ENCODE data around the gene ITGA3. TPM values are rescaled to one million over a fixed set of nuclear protein-coding genes. Genes with fewer than 3 reads are reported as not detected.
A peak's percentile ranks its signal among the peaks of the same experiment; 100 is the strongest.
"Not testable (repeated sequence)": the region's sequence is repeated elsewhere in the genome, so short reads cannot be mapped to it uniquely, and the experiment has no call there.

ITGA3 gene
- total RNA-seq, 2 experiments from 2014 or later: 10.3 to 11.3 TPM

DNA sequence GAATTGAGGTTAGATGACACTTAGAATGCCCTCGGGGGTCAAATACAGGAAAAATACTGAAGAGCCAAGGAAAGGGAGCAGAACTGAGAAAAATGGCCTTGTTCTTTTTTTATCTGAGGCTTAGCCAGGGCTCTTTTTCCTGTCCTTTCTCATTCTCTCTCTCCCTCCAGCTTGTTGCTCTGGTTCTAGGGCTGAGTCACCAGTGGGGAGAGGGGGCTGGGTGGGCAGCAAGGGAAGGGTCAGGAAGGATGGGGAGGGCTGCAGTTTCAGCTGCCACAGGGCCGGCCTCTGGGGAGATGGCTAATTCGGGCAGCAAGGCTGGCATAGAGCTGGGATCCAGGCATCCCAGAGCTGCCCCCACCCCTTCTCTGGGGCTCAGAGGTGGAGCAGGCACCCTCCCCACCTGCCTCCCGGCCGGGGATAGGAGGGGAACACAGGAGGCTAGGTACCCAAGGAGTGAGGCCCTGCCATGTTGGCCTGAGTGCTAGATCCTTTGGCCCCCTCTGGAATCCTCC, 3.9 kb downstream of the ITGA3 start:
- ATAC-seq: no peak
- H3K9me3 Mint-ChIP-seq (ENCODE audit: low read depth): no peaks in the 10 kb centered on the region
- CTCF ChIA-PET: interaction anchor here (1.3 to 5.1 kb wide), 4 partner anchors 28 to 62 kb away, joined by 3 to 42 read pairs (median 4); no protein-coding TSS in a partner anchor

DNA sequence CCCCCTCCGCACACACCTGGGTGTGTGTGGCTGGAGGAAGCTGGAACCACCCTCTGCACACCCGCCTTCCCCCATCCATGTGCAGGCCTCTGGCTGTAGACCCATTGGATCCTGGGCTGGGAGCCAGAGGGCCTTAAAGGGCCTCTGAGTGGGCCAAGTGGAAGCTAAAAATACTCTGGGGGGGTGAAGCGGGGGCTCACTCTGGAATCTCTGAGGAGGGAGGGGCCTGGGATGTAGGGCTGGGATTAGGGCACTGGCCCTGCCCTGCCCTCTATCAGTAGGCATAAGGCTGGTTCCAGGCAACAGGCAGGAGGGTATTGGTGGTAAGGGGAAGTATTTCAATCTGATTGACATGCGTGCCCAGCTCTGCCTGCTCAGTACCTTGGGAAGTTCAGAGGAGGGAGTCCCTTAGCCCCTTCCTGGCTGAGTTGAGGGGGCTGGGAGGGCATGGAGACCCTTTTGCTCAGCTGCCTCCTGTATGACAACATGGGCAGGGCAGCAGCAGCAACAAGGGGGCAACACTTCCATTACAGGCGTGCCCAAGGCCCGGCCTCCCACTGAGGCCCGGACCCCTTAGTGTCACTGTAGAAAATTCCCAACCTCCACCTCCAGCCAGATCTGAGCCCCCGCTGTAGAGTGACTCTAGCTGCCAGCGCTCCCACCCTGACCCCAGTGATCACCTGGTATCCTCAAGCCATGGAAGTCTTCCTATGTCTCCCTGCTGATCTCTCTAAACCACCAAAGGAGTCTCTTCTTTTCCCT, 5.2 kb downstream of the ITGA3 start:
- peaks cover 2% of the 10 kb centered on the region for H3K36me3 Mint-ChIP-seq
- H3K27me3 Mint-ChIP-seq: peaks cover 3% of the 10 kb centered on the region
- no peak for DNase-seq
- CTCF ChIA-PET: interaction anchor here (0.6 to 1.7 kb wide), 5 partner anchors 8 to 1015 kb away, joined by 3 to 5 read pairs (median 3); no protein-coding TSS in a partner anchor
- no peak overlapping the region for H3K4me3 Mint-ChIP-seq
- no peaks in the 10 kb centered on the region for H3K9me3 Mint-ChIP-seq (ENCODE audit: low read depth)
- peaks cover 11% of the 10 kb centered on the region for H3K4me1 Mint-ChIP-seq
- H3K27ac Mint-ChIP-seq: peak overlapping the region; percentile 5
- no peak for ATAC-seq

More for the DNA sequence above, 3.9 kb downstream of the ITGA3 start:
- Mint-ChIP-seq H3K27me3 (peaks cover 7% of the 10 kb centered on the region), H3K36me3 (peaks cover 2% of the 10 kb centered on the region), H3K4me3 (no peak overlapping the region), H3K4me1 (peaks cover 16% of the 10 kb centered on the region), H3K27ac (no peak overlapping the region)
- DNase-seq: no peak

DNA sequence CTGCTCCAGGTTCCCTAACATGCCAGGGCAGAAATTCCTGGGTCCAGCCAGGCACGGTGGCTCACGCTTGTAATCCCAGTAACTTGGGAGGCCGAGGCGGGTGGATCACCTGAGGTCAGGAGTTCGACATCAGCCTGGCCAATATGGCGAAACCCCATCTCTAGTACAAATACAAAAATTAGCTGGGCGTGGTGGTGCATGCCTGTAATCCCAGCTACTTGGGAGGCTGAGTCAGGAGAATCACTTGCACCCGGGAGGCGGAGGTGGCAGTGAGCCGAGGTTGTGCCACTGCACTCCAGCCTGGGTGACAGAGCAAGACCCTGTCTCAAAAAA, 5.8 kb downstream of the ITGA3 start:
- Mint-ChIP-seq H3K4me1 (peaks cover 10% of the 10 kb centered on the region), H3K27ac (peak overlapping the region; percentile 5)
- H3K9me3 Mint-ChIP-seq (ENCODE audit: low read depth); ATAC-seq; H3K36me3 Mint-ChIP-seq; DNase-seq; H3K27me3 Mint-ChIP-seq; H3K4me3 Mint-ChIP-seq: not testable (repeated sequence)
- CTCF ChIA-PET: interaction anchor here (0.8 to 1.7 kb wide), 3 partner anchors 9 to 26 kb away, joined by 3 read pairs; no protein-coding TSS in a partner anchor

DNA sequence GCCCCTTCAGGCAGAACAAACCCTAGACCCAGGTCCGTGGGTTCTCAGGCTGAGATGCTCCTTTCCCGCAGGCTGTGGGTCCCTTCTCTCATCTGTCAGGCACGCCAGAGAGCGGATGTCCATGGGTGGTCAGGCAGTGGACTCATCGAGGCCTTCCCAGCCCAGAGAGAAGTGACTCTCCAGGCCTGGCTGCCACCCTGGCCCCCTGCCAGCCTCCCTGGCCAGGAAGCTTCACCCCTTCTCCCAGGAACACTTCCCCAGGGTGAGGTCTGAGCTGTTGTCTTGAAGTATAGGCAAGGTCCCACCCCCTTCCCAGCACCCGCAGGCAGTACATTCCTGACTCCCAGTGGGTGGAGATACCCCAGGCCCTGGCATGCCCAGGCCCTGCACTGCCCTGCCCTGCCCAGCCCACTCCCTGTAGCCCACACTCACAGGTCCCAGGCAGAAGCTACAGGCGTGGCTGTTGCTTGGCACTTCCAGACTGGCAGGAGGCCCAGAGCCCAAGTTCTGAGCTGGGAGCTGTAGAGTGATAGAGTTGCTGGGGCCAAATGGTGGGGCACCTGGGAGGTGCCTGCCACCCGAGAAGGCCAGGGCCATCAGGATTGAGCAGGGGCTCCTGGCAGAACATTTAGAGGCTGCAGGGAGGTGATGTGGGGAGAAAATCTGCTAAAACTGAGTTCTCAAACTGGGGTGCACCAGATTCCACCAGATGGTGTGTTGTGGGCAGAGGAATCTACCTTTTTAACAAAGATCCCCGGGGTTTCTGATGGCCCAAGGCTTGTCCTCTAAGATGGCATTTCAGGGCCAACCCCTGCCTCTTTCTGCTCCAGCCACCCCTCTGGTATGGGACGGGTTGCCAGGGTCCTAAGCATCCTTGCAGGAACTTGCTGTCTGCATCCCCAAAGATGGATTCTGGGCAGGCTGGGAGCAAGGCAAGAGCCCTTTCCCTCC, 6.7 kb downstream of the ITGA3 start:
- peaks cover 2% of the 10 kb centered on the region for H3K36me3 Mint-ChIP-seq
- DNase-seq (no peak), ATAC-seq (no peak)
- H3K9me3 Mint-ChIP-seq (ENCODE audit: low read depth): no peaks in the 10 kb centered on the region
- H3K27ac Mint-ChIP-seq: no peak overlapping the region
- H3K27me3 Mint-ChIP-seq: peaks cover 3% of the 10 kb centered on the region
- CTCF ChIA-PET: interaction anchor here (0.8 to 1.7 kb wide), 3 partner anchors 10 to 25 kb away, joined by 3 read pairs; no protein-coding TSS in a partner anchor
- H3K4me1 Mint-ChIP-seq: peaks cover 4% of the 10 kb centered on the region
- no peak overlapping the region for H3K4me3 Mint-ChIP-seq

DNA sequence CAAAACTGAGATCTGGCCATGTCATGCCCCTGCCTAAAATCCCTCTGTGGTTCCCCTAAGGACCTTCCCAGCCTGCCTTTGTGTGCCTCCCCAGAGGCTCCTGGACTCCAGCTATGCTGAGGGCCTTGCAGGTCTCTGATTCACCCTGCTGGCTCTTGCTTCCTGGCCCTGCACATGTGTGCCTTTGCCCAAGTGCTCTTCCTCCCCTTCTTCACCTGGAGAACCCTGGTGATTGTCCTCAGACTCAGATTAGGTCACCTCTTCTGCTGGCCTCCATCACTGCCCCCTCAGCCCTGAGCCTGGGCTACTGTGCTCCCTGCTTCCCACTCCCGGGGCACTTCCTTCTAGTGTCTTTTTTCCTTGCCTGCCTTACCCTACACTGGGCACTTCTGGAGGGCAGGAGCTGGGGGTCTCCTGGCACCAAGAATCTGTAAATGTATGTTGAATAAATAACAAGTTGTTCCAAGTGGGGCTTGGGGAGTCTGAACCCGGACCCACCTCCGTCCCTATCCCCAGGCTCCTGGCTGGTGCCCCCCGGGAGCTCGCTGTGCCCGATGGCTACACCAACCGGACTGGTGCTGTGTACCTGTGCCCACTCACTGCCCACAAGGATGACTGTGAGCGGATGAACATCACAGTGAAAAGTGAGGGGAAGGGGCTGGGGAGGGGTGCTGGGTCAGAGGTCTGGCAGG, 7.8 kb downstream of the ITGA3 start:
- no peak overlapping the region for H3K27ac Mint-ChIP-seq
- H3K36me3 Mint-ChIP-seq: no peaks in the 10 kb centered on the region
- no peaks in the 10 kb centered on the region for H3K27me3 Mint-ChIP-seq
- CTCF ChIA-PET: interaction anchor here (1.1 kb wide), 1 partner anchor 24 kb away, joined by 5 read pairs; no protein-coding TSS in a partner anchor
- H3K4me1 Mint-ChIP-seq: no peaks in the 10 kb centered on the region
- no peak for DNase-seq
- ATAC-seq: no peak
- H3K4me3 Mint-ChIP-seq: no peak overlapping the region
- no peaks in the 10 kb centered on the region for H3K9me3 Mint-ChIP-seq (ENCODE audit: low read depth)

DNA sequence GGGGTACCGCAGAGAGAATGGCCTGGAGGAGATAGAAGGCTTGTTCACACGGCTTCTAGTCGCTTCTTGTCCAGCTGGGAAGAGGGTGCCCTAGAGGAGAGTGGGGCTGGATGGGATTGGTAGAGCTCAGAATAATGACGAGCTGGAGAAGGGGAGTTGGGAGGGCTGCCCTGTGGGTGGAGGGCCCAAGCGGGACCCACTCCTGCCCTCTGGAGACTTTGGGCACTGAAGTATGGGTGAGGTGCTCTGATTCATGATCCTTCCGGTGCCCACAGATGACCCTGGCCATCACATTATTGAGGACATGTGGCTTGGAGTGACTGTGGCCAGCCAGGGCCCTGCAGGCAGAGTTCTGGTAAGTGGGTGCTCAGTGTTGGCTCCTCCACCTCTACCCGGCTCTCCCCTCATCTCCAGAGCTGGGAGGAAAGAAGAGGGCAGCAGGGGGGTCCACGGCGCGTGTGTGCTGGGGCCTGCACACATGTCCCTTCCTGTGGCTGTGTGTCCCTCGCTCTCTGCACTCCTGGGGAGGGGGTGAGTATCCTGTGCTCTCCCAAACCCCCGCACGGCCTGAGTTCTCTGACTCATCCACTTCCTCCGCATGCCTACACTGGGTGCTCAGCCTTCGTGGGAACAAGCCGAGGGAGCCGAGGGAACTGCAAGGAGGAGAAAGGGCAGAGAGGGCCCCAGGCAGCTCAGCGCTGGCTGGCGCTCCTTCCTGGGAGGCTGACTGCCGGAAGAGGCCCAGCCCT, 8.5 kb downstream of the ITGA3 start:
- CTCF ChIA-PET: interaction anchor here (1.1 to 4.1 kb wide), 2 partner anchors 9 to 23 kb away, joined by 5 to 23 read pairs; partner anchors contain the start of gene ITGA3
- H3K4me1 Mint-ChIP-seq: no peaks in the 10 kb centered on the region
- ATAC-seq (no peak), DNase-seq (no peak)
- no peaks in the 10 kb centered on the region for H3K27me3 Mint-ChIP-seq
- no peaks in the 10 kb centered on the region for H3K36me3 Mint-ChIP-seq
- no peaks in the 10 kb centered on the region for H3K9me3 Mint-ChIP-seq (ENCODE audit: low read depth)
- H3K27ac Mint-ChIP-seq: no peak overlapping the region
- H3K4me3 Mint-ChIP-seq: no peak overlapping the region

DNA sequence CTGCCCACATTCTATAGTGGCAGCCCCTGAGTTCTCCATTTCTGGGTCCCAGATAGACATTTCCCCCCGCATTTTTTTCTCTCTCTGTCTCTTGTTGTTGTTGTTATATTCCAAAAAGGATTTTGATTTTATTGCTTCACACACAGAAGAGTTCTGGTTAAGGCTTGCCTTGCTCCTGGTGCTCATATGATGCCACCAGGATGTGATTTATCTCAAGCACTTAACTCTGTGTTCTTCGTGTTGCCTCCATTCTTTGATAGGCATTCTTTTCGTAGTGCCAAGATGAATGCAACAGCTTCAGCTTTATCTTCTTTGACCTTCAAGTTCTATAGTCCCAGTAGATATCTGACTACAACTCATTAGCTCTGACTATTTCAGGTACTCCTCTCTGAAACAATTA, 9.1 kb downstream of the ITGA3 start:
- ATAC-seq: no peak
- Mint-ChIP-seq H3K27me3 (no peaks in the 10 kb centered on the region), H3K36me3 (no peaks in the 10 kb centered on the region), H3K27ac (no peak overlapping the region), H3K9me3 (ENCODE audit: low read depth) (no peaks in the 10 kb centered on the region), H3K4me1 (no peaks in the 10 kb centered on the region), H3K4me3 (no peak overlapping the region)
- DNase-seq: no peak
- CTCF ChIA-PET: interaction anchor here (4.1 kb wide), 1 partner anchor 10 kb away, joined by 23 read pairs; the partner anchor contains the start of gene ITGA3

DNA sequence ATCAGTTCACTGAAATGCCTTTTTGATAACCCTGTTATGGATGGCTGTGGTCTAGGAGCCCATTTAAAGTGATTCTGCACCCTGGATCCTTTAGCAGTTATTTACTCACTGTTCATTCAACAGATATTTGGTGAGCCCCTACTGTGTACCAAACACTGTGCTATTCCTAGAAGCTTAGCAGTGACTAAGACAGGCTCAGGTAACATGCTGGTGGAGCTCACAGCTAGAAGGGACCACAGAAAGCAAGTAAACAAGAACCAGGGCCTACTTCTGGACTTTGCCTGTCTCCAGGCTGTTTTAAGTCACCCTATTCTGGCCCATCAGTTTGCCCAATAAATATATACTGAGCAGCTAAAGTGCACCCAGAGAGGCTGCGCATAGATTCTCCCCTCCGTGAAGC, 11.1 kb downstream of the ITGA3 start:
- peaks cover 8% of the 10 kb centered on the region for H3K36me3 Mint-ChIP-seq
- no peak overlapping the region for H3K4me3 Mint-ChIP-seq
- no peaks in the 10 kb centered on the region for H3K4me1 Mint-ChIP-seq
- H3K9me3 Mint-ChIP-seq (ENCODE audit: low read depth): peaks cover 3% of the 10 kb centered on the region
- no peaks in the 10 kb centered on the region for H3K27me3 Mint-ChIP-seq
- H3K27ac Mint-ChIP-seq: no peak overlapping the region
- DNase-seq (no peak), ATAC-seq (no peak)
- CTCF ChIA-PET: interaction anchor here (0.8 to 4.1 kb wide), 7 partner anchors 11 to 40 kb away, joined by 3 to 23 read pairs (median 4); partner anchors contain the start of gene ITGA3

DNA sequence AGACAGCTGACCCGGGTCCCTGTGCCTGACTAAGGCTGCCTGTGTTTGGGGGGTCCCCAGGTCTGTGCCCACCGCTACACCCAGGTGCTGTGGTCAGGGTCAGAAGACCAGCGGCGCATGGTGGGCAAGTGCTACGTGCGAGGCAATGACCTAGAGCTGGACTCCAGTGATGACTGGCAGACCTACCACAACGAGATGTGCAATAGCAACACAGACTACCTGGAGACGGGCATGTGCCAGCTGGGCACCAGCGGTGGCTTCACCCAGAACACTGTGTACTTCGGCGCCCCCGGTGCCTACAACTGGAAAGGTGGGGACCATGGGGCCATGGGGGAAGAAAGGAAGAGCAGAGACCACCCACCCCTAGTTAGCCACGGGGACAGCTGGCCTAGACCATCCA, 12.1 kb downstream of the ITGA3 start:
- DNase-seq (no peak), ATAC-seq (no peak)
- peaks cover 2% of the 10 kb centered on the region for H3K4me1 Mint-ChIP-seq
- no peak overlapping the region for H3K27ac Mint-ChIP-seq
- CTCF ChIA-PET: interaction anchor here (1.2 to 4.1 kb wide), 5 partner anchors 12 to 41 kb away, joined by 3 to 23 read pairs (median 7); partner anchors contain the start of gene ITGA3
- H3K36me3 Mint-ChIP-seq: peaks cover 11% of the 10 kb centered on the region
- H3K9me3 Mint-ChIP-seq (ENCODE audit: low read depth): peaks cover 3% of the 10 kb centered on the region
- no peaks in the 10 kb centered on the region for H3K27me3 Mint-ChIP-seq
- no peak overlapping the region for H3K4me3 Mint-ChIP-seq

DNA sequence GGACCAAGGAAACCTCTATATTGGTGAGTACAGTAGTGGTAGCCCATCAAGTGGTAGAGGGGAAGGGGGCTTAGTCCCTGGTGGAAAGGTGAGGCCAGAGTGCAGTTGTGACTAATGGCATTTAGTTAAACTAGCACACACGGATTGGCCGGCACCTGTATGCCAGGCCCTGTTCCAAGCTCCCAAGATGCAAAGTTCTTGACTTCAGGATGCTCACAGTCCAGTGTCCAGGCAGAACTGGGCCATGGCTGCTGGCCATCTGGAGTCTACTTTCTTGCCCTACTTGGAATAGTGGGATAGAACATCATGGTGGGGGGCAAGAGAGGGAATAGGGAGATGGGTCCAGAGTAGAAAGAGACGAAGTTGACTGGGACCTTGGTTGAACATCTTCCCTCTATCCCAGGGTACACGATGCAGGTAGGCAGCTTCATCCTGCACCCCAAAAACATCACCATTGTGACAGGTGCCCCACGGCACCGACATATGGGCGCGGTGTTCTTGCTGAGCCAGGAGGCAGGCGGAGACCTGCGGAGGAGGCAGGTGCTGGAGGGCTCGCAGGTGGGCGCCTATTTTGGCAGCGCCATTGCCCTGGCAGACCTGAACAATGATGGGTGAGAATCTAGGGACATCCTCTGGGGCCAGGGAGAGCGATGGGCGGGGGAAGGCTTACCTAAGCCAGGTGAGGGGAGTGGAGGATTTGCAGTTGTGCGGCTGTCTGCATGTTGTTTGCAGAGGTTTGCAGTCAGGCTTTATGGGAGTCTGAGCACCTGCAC, 15.2 kb downstream of the ITGA3 start:
- no peak for ATAC-seq
- CTCF ChIA-PET: interaction anchor here (1.8 kb wide), 1 partner anchor 16 kb away, joined by 6 read pairs; no protein-coding TSS in a partner anchor
- H3K36me3 Mint-ChIP-seq: peaks cover 11% of the 10 kb centered on the region

DNA sequence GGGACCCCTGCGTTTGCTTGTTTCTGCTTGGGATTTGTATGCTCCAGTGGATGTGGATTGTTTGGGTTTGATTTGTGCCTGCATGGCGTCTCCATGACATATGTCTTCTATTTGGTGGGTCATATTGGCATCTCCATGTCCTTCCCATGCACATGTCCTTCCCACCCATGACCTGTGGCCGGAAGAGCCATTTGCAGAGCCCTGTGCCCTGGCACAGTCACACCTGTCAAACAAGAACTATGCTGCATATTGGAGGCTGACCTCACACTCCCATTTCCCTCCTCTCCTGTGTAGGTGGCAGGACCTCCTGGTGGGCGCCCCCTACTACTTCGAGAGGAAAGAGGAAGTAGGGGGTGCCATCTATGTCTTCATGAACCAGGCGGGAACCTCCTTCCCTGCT, 15.8 kb downstream of the ITGA3 start:
- no peak for ATAC-seq
- Mint-ChIP-seq H3K9me3 (ENCODE audit: low read depth) (peaks cover 3% of the 10 kb centered on the region), H3K4me3 (no peak overlapping the region), H3K36me3 (peaks cover 11% of the 10 kb centered on the region), H3K27me3 (no peaks in the 10 kb centered on the region), H3K27ac (no peak overlapping the region), H3K4me1 (peaks cover 2% of the 10 kb centered on the region)
- DNase-seq: no peak
- CTCF ChIA-PET: interaction anchor here (0.6 to 1.4 kb wide), 2 partner anchors 10 to 15 kb away, joined by 3 read pairs; no protein-coding TSS in a partner anchor

More for the DNA sequence above, 15.2 kb downstream of the ITGA3 start:
- H3K4me3 Mint-ChIP-seq: no peak overlapping the region
- no peak for DNase-seq
- H3K4me1 Mint-ChIP-seq: peaks cover 2% of the 10 kb centered on the region
- no peaks in the 10 kb centered on the region for H3K27me3 Mint-ChIP-seq
- peaks cover 3% of the 10 kb centered on the region for H3K9me3 Mint-ChIP-seq (ENCODE audit: low read depth)
- no peak overlapping the region for H3K27ac Mint-ChIP-seq
